ENCODE measurements around the gene SYPL2.

The SYPL2 gene

GRCh38 chr1:109500941-109501381, 34.6 kb downstream of the SYPL2 start:
- Histone ChIP-seq H3K79me2 (ENCODE audit: insufficient read depth, low read length) (no peaks in the 10 kb centered on the region), H3K9ac (ENCODE audit: low read length) (no peak overlapping the region), H3K4me1 (ENCODE audit: insufficient read depth, low read length, severe bottlenecking) (peaks cover 12% of the 10 kb centered on the region), H3K9me3 (ENCODE audit: low read length) (no peaks in the 10 kb centered on the region), H2AFZ (ENCODE audit: low read length) (no peak overlapping the region), H3K4me2 (ENCODE audit: low read length) (no peak overlapping the region), H3K27ac (ENCODE audit: low read depth, low read length, poor library complexity, severe bottlenecking) (no peak overlapping the region), H3K36me3 (ENCODE audit: insufficient read depth, low read length) (peaks cover 13% of the 10 kb centered on the region; the same call in 1 of the 2 replicates), H3F3A (ENCODE audit: insufficient read depth, low read length) (no peaks in the 10 kb centered on the region), H3K27me3 (ENCODE audit: insufficient read depth, low read length) (no peaks in the 10 kb centered on the region), H4K20me1 (ENCODE audit: insufficient read depth, low read length) (no peaks in the 10 kb centered on the region), H3K4me3 (ENCODE audit: low read depth, low read length, poor library complexity, severe bottlenecking) (no peak overlapping the region), H3K9me2 (ENCODE audit: low read depth, low read length) (no peaks in the 10 kb centered on the region)
- no peak for TF ChIP-seq CTCF (IDR thresholded peaks at IDR 0.05; ENCODE audit: low read length)
- TF ChIP-seq EZH2 (IDR thresholded peaks at IDR 0.05; ENCODE audit: borderline replicate concordance, low read length) = no peak

- Histone ChIP-seq H3F3A (ENCODE audit: insufficient read depth, low read length) (no peaks in the 10 kb centered on the region), H2AFZ (ENCODE audit: low read length) (no peak overlapping the region), H3K4me3 (ENCODE audit: low read depth, low read length, poor library complexity, severe bottlenecking) (no peak overlapping the region), H3K27me3 (ENCODE audit: insufficient read depth, low read length) (no peaks in the 10 kb centered on the region), H3K27ac (ENCODE audit: low read depth, low read length, poor library complexity, severe bottlenecking) (peak overlapping the region; percentile 34), H3K9me3 (ENCODE audit: low read length) (no peaks in the 10 kb centered on the region), H3K4me2 (ENCODE audit: low read length) (no peak overlapping the region), H4K20me1 (ENCODE audit: insufficient read depth, low read length) (no peaks in the 10 kb centered on the region), H3K79me2 (ENCODE audit: insufficient read depth, low read length) (no peaks in the 10 kb centered on the region), H3K9ac (ENCODE audit: low read length) (no peak overlapping the region), H3K9me2 (ENCODE audit: low read depth, low read length) (no peaks in the 10 kb centered on the region), H3K4me1 (ENCODE audit: insufficient read depth, low read length, severe bottlenecking) (peaks cover 12% of the 10 kb centered on the region), H3K36me3 (ENCODE audit: insufficient read depth, low read length) (peaks cover 7% of the 10 kb centered on the region; the same call in 1 of the 2 replicates)
- no peak for TF ChIP-seq CTCF (IDR thresholded peaks at IDR 0.05; ENCODE audit: low read length)
- TF ChIP-seq EZH2 (IDR thresholded peaks at IDR 0.05; ENCODE audit: borderline replicate concordance, low read length) = no peak
These were observed 35.5 kb downstream of the SYPL2 start for GRCh38 chr1:109501644-109502363.

- Histone ChIP-seq H3K4me3 (ENCODE audit: low read depth, low read length, poor library complexity, severe bottlenecking) (no peak overlapping the region), H3K9ac (ENCODE audit: low read length) (no peak overlapping the region), H4K20me1 (ENCODE audit: insufficient read depth, low read length) (no peaks in the 10 kb centered on the region), H3K79me2 (ENCODE audit: insufficient read depth, low read length) (no peaks in the 10 kb centered on the region), H3K4me2 (ENCODE audit: low read length) (no peak overlapping the region), H3K9me2 (ENCODE audit: low read depth, low read length) (no peaks in the 10 kb centered on the region), H3K36me3 (ENCODE audit: insufficient read depth, low read length) (peaks cover 7% of the 10 kb centered on the region; the same call in 1 of the 2 replicates), H3K27ac (ENCODE audit: low read depth, low read length, poor library complexity, severe bottlenecking) (peak overlapping the region; percentile 34), H3K4me1 (ENCODE audit: insufficient read depth, low read length, severe bottlenecking) (peaks cover 12% of the 10 kb centered on the region), H3F3A (ENCODE audit: insufficient read depth, low read length) (no peaks in the 10 kb centered on the region), H2AFZ (ENCODE audit: low read length) (no peak overlapping the region), H3K27me3 (ENCODE audit: insufficient read depth, low read length) (no peaks in the 10 kb centered on the region), H3K9me3 (ENCODE audit: low read length) (no peaks in the 10 kb centered on the region)
- TF ChIP-seq CTCF (IDR thresholded peaks at IDR 0.05; ENCODE audit: low read length) = no peak
- no peak for TF ChIP-seq EZH2 (IDR thresholded peaks at IDR 0.05; ENCODE audit: borderline replicate concordance, low read length)
These were observed 36.1 kb downstream of the SYPL2 start for GRCh38 chr1:109502364-109502851.
